GM21528 (cell line): ENCODE data around the gene ABCA8.

Experiments
- ATAC-seq: cut with Tn5 transposase; IDR thresholded peaks from one replicate; pipeline ENCODE4 v1.9.1; 2021; ENCODE audit warnings: mild to moderate bottlenecking, moderate library complexity; ENCODE audit not compliant: unreplicated experiment, low FRiP score

Gene ABCA8

GRCh38 chr17:68878226-68878885, 76.8 kb downstream of the ABCA8 start:
- ATAC-seq: no peak

- no peak for ATAC-seq
These were observed 83.7 kb downstream of the ABCA8 start for GRCh38 chr17:68871447-68871846.

- no peak for ATAC-seq
These were observed 84.2 kb downstream of the ABCA8 start for GRCh38 chr17:68870976-68871375.

GRCh38 chr17:68870161-68870826, 84.9 kb downstream of the ABCA8 start:
- ATAC-seq: no peak

GRCh38 chr17:68868708-68869107, 86.5 kb downstream of the ABCA8 start:
- ATAC-seq: no peak

- ATAC-seq: no peak
These were observed 87.3 kb downstream of the ABCA8 start for GRCh38 chr17:68867759-68868516.

- no peak for ATAC-seq
These were observed 89.6 kb downstream of the ABCA8 start for GRCh38 chr17:68865584-68865983.

- ATAC-seq: no peak
These were observed 92.0 kb downstream of the ABCA8 start for GRCh38 chr17:68863091-68863652.

- no peak for ATAC-seq
These were observed 93.6 kb downstream of the ABCA8 start for GRCh38 chr17:68861602-68862001.

GRCh38 chr17:68860941-68861340, 94.3 kb downstream of the ABCA8 start:
- no peak for ATAC-seq

- ATAC-seq: no peak
These were observed 100.7 kb downstream of the ABCA8 start for GRCh38 chr17:68854452-68854851.

- no peak for ATAC-seq
These were observed 101.8 kb downstream of the ABCA8 start for GRCh38 chr17:68853439-68853838.

GRCh38 chr17:68853036-68853435, 102.2 kb downstream of the ABCA8 start:
- ATAC-seq: no peak

- ATAC-seq: no peak
These were observed 103.3 kb downstream of the ABCA8 start for GRCh38 chr17:68851890-68852289.

- no peak for ATAC-seq
These were observed 104.3 kb downstream of the ABCA8 start for GRCh38 chr17:68850749-68851510.

- ATAC-seq: no peak
These were observed 105.2 kb downstream of the ABCA8 start for GRCh38 chr17:68849673-68850610.

GRCh38 chr17:68847711-68848110, 107.5 kb downstream of the ABCA8 start:
- no peak for ATAC-seq

- ATAC-seq: no peak
These were observed 111.7 kb downstream of the ABCA8 start for GRCh38 chr17:68843522-68843921.

GRCh38 chr17:68840073-68840472, 115.1 kb downstream of the ABCA8 start:
- no peak for ATAC-seq
